Neural cell (in vitro differentiated cells): ENCODE data around the gene LRRC10B. TPM values are rescaled to one million over a fixed set of nuclear protein-coding genes. Genes with fewer than 3 reads are reported as not detected.
A peak's percentile ranks its signal among the peaks of the same experiment; 100 is the strongest.

Source experiments
- H2AFZ ChIP-seq: fragments of 200-600, 300-800 bp; sonication (generic), shearing (Covaris generic); 2 replicates; pipeline ENCODE4 v1.6.0; 2014; ENCODE audit warnings: low read depth, mild to moderate bottlenecking, antibody characterized with exemption, low read length, moderate library complexity
- H3F3A ChIP-seq: fragments of 200-600 bp; shearing (Covaris generic); 2 replicates; pipeline ENCODE4 v1.6.1; 2016; ENCODE audit warnings: mild to moderate bottlenecking, moderate library complexity, mixed read lengths, antibody characterized with exemption, low read length; ENCODE audit not compliant: insufficient read depth, poor library complexity, severe bottlenecking
- H3K27ac ChIP-seq: fragments of 200-600, 300-800 bp; sonication (generic), shearing (Covaris generic); 2 replicates; pipeline ENCODE4 v1.5.1; 2014; ENCODE audit warnings: mild to moderate bottlenecking, low read length, moderate library complexity
- H3K27me3 ChIP-seq: fragments of 300-800, 200-600 bp; sonication (generic), shearing (Covaris generic); 2 replicates; pipeline ENCODE4 v1.6.0; 2014; ENCODE audit warnings: mild to moderate bottlenecking, low read depth, low read length, moderate library complexity; ENCODE audit not compliant: insufficient read depth
- H3K36me3 ChIP-seq: fragments of 300-800, 200-600 bp; sonication (generic), shearing (Covaris generic); 2 replicates; pipeline ENCODE4 v1.5.1; 2014; ENCODE audit warnings: mild to moderate bottlenecking, antibody characterized with exemption, low read length, moderate library complexity; ENCODE audit not compliant: insufficient read depth
- H3K4me2 ChIP-seq: fragments of 300-800, 200-600 bp; sonication (generic), shearing (Covaris generic); 2 replicates; pipeline ENCODE4 v1.6.0; 2014; ENCODE audit warnings: mild to moderate bottlenecking, low read length
- H3K4me3 ChIP-seq: fragments of 300-800, 200-600 bp; sonication (generic), shearing (Covaris generic); 2 replicates; pipeline ENCODE4 v1.5.1; 2014; ENCODE audit warnings: mild to moderate bottlenecking, low read length, moderate library complexity
- H3K79me2 ChIP-seq: fragments of 200-600 bp; shearing (Covaris generic); replicated peaks from 2 replicates; pipeline ENCODE4 v1.6.0; 2014; ENCODE audit warnings: mild to moderate bottlenecking, low read length, moderate library complexity; ENCODE audit not compliant: insufficient read depth
- H3K9ac ChIP-seq: fragments of 300-800, 200-600 bp; sonication (generic), shearing (Covaris generic); 2 replicates; pipeline ENCODE4 v1.6.1; 2016; ENCODE audit warnings: mild to moderate bottlenecking, low read length, mixed read lengths
- H3K9me2 ChIP-seq: fragments of 200-600 bp; shearing (Covaris generic); 2 replicates; pipeline ENCODE4 v1.6.1; 2016; ENCODE audit warnings: mild to moderate bottlenecking, low read length, mixed read lengths; ENCODE audit not compliant: insufficient read depth
- H3K9me3 ChIP-seq: fragments of 200-600, 300-800 bp; sonication (generic), shearing (Covaris generic); 2 replicates; pipeline ENCODE4 v1.6.1; 2016; ENCODE audit warnings: mild to moderate bottlenecking, mixed run types, low read length, moderate library complexity, mixed read lengths
- H4K20me1 ChIP-seq: fragments of 200-600 bp; shearing (Covaris generic); 2 replicates; pipeline ENCODE4 v1.6.1; 2016; ENCODE audit warnings: mild to moderate bottlenecking, mixed run types; ENCODE audit not compliant: insufficient read depth
- CTCF ChIP-seq: fragments of 450-650 bp; IDR thresholded peaks from 2 replicates; pipeline ENCODE4 v1.5.1; 2014; ENCODE audit warnings: antibody characterized with exemption, mild to moderate bottlenecking, moderate library complexity; ENCODE audit not compliant: poor library complexity, severe bottlenecking
- EP300 ChIP-seq: fragments of 450-650 bp; conservative IDR thresholded peaks from 2 replicates; pipeline ENCODE4 v1.6.1; 2014; ENCODE audit warnings: antibody characterized with exemption, mild to moderate bottlenecking, moderate library complexity; ENCODE audit not compliant: poor library complexity, severe bottlenecking
- EZH2 ChIP-seq: fragments of 200-600, 300-800 bp; shearing (Covaris generic), sonication (generic); IDR thresholded peaks from 2 replicates; pipeline ENCODE4 v1.6.1; 2014; ENCODE audit warnings: antibody characterized with exemption, low read length, borderline replicate concordance, mild to moderate bottlenecking; ENCODE audit not compliant: insufficient read depth, poor library complexity, severe bottlenecking
- MXI1 ChIP-seq: fragments of 450-650 bp; conservative IDR thresholded peaks from 2 replicates; pipeline ENCODE4 v1.6.1; 2014; ENCODE audit warnings: antibody characterized with exemption, mild to moderate bottlenecking; ENCODE audit not compliant: poor library complexity, severe bottlenecking
- POLR2AphosphoS5 ChIP-seq: IDR thresholded peaks from 2 replicates; pipeline ENCODE4 v1.6.1; 2012
- RAD21 ChIP-seq: fragments of 450-650 bp; conservative IDR thresholded peaks from 2 replicates; pipeline ENCODE4 v1.6.1; 2014; ENCODE audit warnings: antibody characterized with exemption, mild to moderate bottlenecking, moderate library complexity
- REST ChIP-seq: IDR thresholded peaks from 2 replicates; pipeline ENCODE4 v1.6.1; 2012; ENCODE audit warnings: borderline replicate concordance
- SMC3 ChIP-seq: fragments of 450-650 bp; conservative IDR thresholded peaks from 2 replicates; pipeline ENCODE4 v1.6.1; 2014; ENCODE audit warnings: antibody characterized with exemption, mild to moderate bottlenecking, moderate library complexity; ENCODE audit not compliant: poor library complexity
- TAF1 ChIP-seq: IDR thresholded peaks from 2 replicates; pipeline ENCODE4 v1.6.1; 2012; ENCODE audit warnings: low read depth
- polyA plus RNA-seq: library from polyadenylated mRNA; depleted of rRNA; stranded (reverse); fragments of >200 nt; gene quantifications from 2 replicates; pipeline ENCODE4 v1.2.3, GENCODE V29; 2014

Gene LRRC10B
- polyA plus RNA-seq, 1 donor from 2014 or later = 12.4 TPM

- no peaks in the 10 kb centered on the region for H3K9me3 ChIP-seq
- no peak overlapping the region for H2AFZ ChIP-seq
- TF ChIP-seq MXI1 (peak; percentile 67), EP300 (peak; percentile 83), TAF1 (no peak), SMC3 (no peak), EZH2 (no peak), REST (no peak), POLR2AphosphoS5 (peak; percentile 98), RAD21 (no peak), CTCF (no peak)
Observed at GRCh38 chr11:61552108-61552635, 43.6 kb downstream of the LRRC10B start.

GRCh38 chr11:61553373-61554171, 45.0 kb downstream of the LRRC10B start:
- no peak overlapping the region for H2AFZ ChIP-seq
- no peaks in the 10 kb centered on the region for H4K20me1 ChIP-seq
- TF ChIP-seq TAF1 (no peak), CTCF (no peak), RAD21 (no peak), EZH2 (no peak), SMC3 (no peak), EP300 (no peak), REST (no peak), MXI1 (no peak), POLR2AphosphoS5 (no peak)
- no peaks in the 10 kb centered on the region for H3K9me3 ChIP-seq
- H3K36me3 ChIP-seq = no peaks in the 10 kb centered on the region
- H3K4me2 ChIP-seq = no peak overlapping the region
- H3F3A ChIP-seq = no peaks in the 10 kb centered on the region
- no peaks in the 10 kb centered on the region for H3K9me2 ChIP-seq
- H3K4me3 ChIP-seq = no peak overlapping the region
- H3K79me2 ChIP-seq = no peaks in the 10 kb centered on the region
- H3K9ac ChIP-seq = no peak overlapping the region
- H3K27me3 ChIP-seq = no peaks in the 10 kb centered on the region
- no peak overlapping the region for H3K27ac ChIP-seq

More at GRCh38 chr11:61552108-61552635, 43.6 kb downstream of the LRRC10B start:
- no peaks in the 10 kb centered on the region for H3K79me2 ChIP-seq
- no peaks in the 10 kb centered on the region for H4K20me1 ChIP-seq
- peak overlapping the region; percentile 28 for H3K4me3 ChIP-seq
- H3K36me3 ChIP-seq = no peaks in the 10 kb centered on the region
- no peak overlapping the region for H3K4me2 ChIP-seq
- no peaks in the 10 kb centered on the region for H3F3A ChIP-seq
- H3K9ac ChIP-seq = no peak overlapping the region
- H3K27me3 ChIP-seq = no peaks in the 10 kb centered on the region
- no peak overlapping the region for H3K27ac ChIP-seq
- no peaks in the 10 kb centered on the region for H3K9me2 ChIP-seq
